Skin epidermis (tissue), 12 donors: ENCODE results near the gene SLC17A7.
"Not testable (repeated sequence)": the region's sequence is repeated elsewhere in the genome, so short reads cannot be mapped to it uniquely, and the experiment has no call there.

Experiments used
- H3K27ac ChIP-seq, 21 experiments: fragments of 200-600 bp; sonication (generic) in 11 of 21; one replicate each; pipeline ENCODE4 v1.5.0; 2020; ENCODE audit warnings: mild to moderate bottlenecking in 3 of 21, inconsistent platforms in 2 of 21, moderate library complexity in 2 of 21
- H3K4me3 ChIP-seq, 7 experiments: fragments of 200-600 bp; sonication (generic) in 2 of 7; one replicate each; pipeline ENCODE4 v1.5.0; 2020; ENCODE audit warnings: inconsistent platforms in 2 of 7, mild to moderate bottlenecking in 2 of 7, moderate library complexity in 1 of 7

SLC17A7 gene

DNA sequence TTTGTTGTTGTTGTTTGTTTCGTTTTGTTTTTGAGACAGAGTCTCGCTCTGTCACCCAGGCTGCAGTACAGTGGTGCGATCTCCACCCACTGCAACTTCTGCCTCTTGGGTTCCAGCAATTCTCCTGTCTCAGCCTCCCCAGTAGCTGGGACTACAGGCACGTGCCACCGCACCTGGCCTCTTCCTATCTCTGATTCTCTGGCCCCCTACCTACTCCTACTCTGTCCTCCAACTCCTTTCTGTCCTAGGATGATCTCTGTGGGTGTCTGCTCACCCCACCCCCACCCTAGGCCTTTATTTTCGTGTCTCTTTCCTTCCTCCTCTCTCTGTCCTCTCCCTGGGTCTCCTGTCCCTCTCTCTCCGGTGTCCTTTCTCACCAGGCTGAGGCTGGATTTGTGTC, 9.1 kb upstream of the SLC17A7 start:
- Histone ChIP-seq H3K27ac (peak overlapping the region in 2 of 21 experiments; percentile 81 to 83), H3K4me3 (peak overlapping the region in 2 of 7 experiments; percentile 68 to 89)

DNA sequence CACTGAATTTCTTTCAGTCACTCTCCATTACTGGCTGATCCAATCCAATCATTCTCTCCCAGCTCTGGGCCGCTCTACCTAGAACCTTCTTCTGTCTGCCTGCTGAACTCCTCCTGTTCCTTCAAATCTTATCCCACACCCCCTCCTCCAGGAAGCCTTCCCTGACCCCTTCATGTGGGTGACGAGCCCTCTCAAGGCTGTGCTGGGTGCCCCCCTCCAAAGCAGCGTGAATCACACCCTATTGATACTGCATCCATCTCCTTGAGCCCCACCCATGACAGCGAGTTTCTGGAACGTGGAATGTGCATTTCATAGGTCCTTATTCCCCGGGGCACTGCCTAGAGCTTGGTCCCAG, 7.1 kb upstream of the SLC17A7 start:
- H3K4me3 ChIP-seq = no peak overlapping the region
- H3K27ac ChIP-seq = peak overlapping the region in 1 of 21 experiments; percentile 28

DNA sequence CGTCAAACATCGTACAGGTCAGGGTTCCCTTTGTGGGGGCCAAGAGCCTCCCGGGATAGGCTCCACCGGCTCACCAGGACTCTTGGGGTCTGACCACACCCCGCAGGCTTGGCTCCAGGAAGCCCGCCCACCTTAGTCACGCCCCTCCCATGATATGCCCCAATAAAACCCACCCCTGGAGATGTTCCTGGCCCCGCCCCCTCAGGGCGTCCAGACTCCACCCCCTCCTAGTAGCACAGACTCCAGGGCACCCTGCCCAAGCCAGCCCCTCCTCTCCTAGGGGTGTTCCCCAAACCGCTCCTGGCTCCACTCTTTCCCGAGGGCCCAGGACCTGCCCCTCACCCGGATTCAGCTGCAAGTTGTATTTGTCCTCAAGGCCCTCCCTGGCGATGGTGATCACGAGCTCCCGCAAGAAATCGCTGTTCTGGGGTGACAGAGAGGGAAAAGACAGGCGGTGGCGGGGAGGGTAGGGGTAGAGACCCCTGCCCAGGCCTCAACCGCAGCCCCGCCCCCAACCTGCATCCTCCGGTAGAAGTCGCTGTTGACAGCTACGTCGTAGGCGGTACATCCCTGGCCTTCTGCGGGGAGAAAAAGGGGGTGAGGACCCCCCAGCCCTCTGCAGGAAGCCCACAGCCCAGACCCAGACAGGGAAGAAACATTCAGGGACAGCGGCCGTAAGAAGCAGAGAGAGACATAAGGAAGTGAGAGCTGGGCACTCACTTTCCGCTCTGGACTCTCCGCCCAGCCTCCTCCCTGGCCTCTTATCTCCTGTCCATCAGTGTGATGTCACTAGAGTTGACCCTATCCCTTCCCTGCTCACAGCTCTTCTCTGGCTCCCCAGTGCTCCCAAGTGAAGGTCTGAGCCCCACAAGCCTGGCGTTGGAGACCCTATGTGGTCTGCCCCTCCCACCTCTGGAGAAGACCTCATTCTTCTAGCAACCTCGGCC, 6.4 kb upstream of the SLC17A7 start:
- no peak overlapping the region for H3K4me3 ChIP-seq
- H3K27ac ChIP-seq = peak overlapping the region in 3 of 21 experiments; percentile 11 to 41 (median 28)

DNA sequence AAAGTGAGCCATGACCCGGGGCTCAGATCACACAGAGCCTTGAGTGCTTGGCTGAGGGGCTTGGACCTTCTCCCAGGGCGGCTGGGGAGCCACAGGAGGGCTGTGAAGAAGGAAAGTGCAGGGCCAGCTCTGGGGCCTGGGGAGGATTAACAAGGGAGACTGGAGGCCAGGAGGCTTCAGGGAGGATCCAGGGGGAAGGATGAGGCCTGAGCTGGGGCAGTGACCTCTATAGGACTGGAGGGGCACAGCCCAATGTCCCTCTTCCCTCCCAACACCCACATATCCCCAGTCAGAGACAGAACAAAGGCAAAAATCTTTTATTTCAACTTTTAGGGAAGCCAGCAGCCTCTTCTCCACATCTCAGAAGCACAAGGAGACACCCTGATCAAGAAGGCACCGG, 4.7 kb upstream of the SLC17A7 start:
- no peak overlapping the region for H3K4me3 ChIP-seq
- H3K27ac ChIP-seq = no peak overlapping the region

DNA sequence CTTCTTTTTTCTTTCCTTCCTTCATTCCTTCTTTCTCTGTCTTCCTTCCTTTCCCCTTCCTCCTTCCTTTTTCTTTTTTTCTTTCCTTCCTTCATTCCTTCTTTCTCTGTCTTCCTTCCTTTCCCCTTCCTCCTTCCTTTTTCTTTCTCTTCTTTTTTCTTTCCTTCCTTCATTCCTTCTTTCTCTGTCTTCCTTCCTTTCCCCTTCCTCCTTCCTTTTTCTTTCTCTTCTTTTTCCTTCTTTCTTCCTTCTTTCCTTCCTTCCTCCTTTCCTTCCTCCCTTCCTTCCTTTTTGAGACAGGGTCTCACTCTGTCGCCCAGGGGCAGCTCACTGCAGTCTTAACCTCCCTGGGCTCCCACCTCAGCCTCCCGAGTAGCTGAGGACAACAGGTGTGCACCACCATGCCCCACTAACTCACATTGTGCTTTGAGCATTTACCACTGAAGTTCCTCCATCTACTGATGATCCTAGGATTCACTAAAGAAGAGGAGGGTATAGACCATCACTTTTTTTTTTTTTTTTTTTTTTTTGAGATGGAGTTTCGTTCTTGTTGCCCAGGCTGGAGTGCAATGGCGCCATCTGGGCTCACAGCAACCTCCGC, 2.9 kb upstream of the SLC17A7 start:
- H3K4me3 ChIP-seq = not testable (repeated sequence)
- peak overlapping the region in 2 of 21 experiments; percentile 79 to 80 for H3K27ac ChIP-seq

DNA sequence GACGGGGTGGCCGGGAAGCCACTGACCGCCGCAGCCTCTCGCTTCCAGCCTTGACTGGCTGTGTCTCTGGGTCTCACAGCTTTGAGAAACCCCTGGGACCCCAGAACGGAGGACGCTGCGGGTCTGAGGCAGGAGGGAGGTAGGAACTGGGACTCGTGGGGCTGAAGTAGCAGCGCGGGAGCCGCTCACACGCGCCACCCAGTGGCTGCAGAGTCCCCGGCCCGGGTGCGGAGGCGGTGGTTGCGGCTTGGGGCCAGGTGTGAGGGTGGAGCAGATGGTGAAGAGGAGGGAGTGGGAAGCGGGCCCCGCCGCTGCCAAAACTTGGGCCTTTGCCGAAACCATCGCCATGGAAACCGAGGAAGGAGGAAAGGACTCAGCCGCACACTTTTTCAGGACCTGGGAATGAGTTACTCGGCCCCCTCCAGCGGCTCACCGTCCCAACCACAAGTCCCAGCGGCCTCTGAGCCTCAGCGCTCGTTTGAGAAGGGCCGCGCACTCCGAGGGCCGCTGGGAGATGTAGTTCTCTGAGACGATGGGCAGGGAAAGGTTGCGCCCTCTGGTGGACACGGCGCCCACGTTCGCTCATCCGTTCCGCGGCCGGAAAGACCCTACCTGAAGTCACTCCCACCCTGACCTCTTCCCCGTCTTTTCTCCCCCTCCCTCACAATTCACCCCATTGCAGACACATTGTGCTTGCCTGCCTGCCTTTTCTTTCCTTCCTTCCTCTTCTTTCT, 2.2 kb upstream of the SLC17A7 start:
- H3K27ac ChIP-seq = peak overlapping the region in 20 of 21 experiments; percentile 58 to 85 (median 79)
- H3K4me3 ChIP-seq = peak overlapping the region; percentile 51 to 75 (median 63)

DNA sequence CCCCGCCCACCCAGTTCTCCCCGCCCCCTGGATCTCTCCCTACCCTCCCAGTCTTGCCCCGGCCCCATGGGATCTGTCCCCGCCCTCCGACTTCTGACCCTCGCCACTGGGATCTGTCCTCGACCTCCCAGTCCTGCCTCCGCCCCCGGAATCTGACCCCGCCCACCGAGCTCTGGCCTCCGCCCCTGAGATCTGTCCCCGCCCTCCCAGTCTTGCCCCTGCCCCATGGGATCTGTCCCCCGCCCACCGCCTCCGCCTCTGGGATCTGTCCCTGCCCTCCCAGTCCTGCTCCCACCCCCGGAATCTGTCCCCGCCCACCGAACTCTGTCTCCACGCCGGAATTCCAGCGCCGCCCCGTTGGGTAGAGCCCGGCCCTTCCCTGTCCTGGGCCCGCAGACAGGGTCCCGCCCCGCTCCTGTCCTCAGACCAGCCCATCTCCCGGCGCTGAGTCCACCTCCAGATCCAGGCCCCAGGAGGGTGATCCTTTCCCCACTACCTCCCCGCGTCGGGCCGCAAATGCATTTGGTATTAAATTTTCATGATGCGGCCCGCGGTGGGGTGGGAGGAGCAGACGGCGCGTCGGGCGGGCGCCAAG, 1.5 kb upstream of the SLC17A7 start:
- Histone ChIP-seq H3K4me3 (peak overlapping the region; percentile 51 to 75 (median 63)), H3K27ac (peak overlapping the region in 20 of 21 experiments; percentile 58 to 85 (median 79))

DNA sequence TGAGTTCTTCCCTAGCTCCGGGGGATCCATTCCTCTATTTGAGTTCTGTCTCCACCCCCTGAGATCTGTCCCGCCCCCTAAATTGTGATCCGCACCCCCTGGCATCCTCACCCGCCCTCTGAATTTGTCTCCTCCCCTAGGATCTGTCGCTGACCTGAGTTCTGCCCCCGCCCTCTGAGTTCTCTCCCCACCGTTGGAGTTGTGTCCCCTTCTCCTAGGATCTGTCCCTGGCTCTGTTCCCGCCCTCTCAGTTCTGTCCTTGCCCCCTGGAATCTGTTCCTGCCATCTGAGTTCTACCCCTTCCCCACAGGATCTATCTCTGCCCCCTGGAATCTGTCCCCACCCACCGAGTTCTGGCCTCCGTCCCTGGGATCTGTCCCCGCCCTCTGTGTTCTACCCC, 1.0 kb upstream of the SLC17A7 start:
- Histone ChIP-seq H3K27ac (peak overlapping the region in 9 of 21 experiments; percentile 10 to 83 (median 48)), H3K4me3 (peak overlapping the region; percentile 51 to 75 (median 63))

DNA sequence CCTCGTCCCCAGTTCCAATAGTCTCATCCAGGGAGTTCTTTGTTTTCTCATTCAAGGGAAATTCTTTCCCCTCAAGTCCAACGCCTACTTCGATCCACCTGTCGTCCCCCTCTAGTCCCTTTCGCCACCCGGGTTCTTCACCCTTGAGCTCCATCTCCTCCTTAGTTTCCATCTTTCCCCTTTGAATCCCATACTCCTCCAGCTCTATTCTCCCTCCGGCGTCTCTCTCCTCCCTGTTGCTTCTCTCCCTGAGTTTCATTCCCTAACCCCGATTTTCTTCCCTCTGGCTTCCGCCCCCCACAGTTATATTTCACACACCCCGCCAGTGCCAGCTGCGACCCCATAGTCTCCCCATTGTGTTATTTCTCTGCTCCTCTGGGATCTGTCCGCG, 628 bp upstream of the SLC17A7 start:
- Histone ChIP-seq H3K27ac (peak overlapping the region in 2 of 21 experiments; percentile 10 to 37), H3K4me3 (peak overlapping the region in 3 of 7 experiments; percentile 51 to 75 (median 63))

DNA sequence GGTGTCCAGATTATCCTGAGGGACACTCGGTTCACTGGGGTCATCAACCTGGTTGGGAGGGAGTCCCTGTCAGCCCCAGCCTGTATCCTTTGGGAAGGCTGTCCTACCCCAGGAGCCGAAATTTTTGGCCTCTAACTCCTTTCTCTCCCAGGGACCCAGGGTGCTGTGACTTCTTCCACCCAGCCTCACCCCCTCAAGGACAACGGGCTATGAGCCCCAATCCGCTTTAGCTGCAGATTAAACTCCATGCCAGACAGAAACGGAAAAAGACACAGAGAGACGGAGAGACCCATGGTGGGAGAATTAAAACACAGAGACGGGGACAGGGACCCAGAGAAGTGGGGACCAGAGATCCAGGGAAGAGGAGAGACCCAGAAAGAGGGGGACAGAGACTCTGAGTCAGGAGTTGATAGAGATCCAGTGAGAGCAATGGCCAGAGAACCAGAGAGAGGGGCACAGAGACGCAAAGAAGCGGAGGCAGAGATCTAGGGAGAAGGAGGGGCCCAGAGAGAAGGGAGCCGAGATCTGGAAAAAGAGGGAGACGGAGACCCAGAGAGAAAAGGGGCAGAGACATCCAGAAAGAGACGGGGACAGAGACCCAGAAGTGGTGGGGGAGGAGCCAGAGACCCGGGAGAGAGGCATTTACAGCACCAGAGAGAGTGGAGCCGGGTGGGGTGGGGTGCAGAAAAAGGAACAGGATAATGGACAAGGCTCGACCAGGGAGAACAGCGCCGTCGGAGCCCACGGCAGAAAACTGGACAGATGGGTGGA, 703 bp downstream of the SLC17A7 start:
- peak overlapping the region in 1 of 21 experiments; percentile 16 for H3K27ac ChIP-seq
- peak overlapping the region in 3 of 7 experiments; percentile 13 to 37 (median 25) for H3K4me3 ChIP-seq

DNA sequence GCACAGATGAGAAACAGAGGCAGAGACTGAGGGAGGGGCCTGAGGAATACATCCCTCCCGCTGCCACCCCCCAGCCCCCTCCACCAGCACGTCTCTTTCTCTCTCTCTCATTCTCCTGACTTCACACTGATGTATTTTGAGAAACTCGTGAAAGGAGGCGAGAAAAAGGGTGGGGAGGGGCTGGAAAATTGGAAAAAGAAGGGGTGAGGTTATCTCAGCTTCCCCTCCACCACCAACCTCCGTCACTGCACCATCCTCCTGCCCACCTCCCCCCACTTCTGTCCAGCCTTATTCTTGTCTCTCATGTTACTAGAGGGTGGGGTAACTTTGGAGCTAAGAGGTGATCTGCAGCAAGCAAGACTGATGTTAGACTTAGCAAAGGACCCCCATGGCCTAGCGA, 1.5 kb downstream of the SLC17A7 start:
- no peak overlapping the region for H3K27ac ChIP-seq
- no peak overlapping the region for H3K4me3 ChIP-seq

DNA sequence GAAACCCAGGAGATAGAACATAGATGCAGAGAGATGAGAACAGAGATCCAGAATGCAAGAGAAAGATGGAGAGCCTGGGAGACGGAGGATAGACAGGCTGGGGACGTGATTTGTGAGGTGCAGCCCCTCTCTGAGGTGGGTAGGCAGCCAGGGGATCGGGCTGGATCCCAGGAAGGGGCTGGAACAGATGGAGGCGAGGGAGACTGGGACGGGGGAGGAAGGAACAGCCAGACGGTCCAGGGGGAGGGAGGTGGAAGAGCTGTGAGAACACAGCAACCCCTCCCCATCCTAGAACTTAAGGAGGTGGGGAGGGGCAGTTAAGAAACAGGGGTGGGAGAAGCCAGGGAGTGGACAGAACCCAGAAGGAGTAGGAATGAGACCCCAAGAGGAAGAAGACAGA, 3.1 kb downstream of the SLC17A7 start:
- H3K4me3 ChIP-seq = no peak overlapping the region
- H3K27ac ChIP-seq = no peak overlapping the region

DNA sequence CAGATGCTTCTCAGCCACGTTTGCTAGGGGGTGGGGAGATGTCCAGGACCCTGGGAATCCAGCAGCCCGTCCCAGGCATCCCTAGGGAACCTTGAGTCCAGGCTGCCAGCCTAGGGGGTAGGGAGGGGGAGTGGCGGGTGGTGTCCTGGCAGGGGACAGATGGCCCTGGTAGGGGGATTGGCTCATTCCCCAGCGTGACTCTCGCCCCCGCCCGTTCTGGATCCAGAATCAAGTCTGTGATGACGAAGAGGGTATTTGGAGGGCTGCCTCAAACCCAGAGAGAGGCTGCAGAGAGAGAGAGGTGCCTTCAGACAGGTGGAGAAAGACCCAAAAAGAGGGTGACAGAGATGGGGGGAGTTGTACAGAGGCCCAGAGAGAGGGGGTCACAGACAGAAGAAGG, 4.1 kb downstream of the SLC17A7 start:
- Histone ChIP-seq H3K27ac (no peak overlapping the region), H3K4me3 (no peak overlapping the region)

DNA sequence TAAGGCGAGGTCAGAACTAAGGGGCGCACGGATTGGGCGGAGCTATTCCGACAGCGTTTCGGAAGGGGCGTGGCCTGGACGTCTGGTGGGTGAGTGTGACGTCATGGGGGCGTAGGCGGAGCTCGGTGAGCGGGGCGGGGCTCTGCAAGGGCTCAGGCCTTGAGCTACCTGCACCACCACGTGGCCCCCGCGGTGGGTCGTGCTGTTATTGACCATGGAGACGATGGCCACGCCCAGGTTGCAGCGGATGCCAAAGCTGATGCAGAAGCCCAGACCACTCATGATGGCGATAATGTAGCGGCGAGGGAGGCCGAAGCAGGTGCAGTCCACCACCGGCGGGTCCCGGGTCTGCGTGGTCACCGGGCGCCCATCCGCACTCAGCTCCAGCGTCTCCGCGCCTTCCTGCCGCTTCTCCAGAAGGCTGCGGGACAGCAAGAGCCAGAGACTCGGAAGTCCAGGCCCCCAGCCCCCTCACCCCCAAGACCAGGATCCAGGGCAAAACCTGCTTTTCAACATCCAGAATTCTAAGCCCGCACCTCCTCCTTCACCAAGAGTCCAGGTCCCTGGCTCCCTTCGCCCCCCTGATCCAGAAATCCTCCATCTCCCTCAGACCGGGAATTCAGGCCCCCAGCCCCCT, 4.8 kb downstream of the SLC17A7 start:
- no peak overlapping the region for H3K4me3 ChIP-seq
- no peak overlapping the region for H3K27ac ChIP-seq

DNA sequence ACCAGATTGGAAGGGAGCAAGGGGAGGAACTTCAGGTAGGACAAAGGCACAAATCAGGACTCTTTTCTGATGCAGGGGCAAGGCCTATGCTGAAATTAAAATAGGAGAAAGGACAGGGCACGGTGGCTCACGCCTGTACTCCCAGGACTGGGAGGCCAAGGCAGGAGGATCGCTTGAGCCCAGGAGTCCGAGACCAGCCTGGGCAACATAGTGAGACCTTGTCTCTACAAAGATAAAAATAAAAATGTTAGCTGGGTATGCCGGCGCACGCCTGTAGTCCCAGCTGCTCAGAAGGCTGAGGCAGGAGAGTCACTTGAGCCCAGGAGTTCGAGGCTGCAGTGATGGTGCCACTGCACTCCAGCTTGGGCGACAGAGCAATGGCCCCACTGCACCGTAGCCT, 5.7 kb downstream of the SLC17A7 start:
- H3K4me3 ChIP-seq = no peak overlapping the region

DNA sequence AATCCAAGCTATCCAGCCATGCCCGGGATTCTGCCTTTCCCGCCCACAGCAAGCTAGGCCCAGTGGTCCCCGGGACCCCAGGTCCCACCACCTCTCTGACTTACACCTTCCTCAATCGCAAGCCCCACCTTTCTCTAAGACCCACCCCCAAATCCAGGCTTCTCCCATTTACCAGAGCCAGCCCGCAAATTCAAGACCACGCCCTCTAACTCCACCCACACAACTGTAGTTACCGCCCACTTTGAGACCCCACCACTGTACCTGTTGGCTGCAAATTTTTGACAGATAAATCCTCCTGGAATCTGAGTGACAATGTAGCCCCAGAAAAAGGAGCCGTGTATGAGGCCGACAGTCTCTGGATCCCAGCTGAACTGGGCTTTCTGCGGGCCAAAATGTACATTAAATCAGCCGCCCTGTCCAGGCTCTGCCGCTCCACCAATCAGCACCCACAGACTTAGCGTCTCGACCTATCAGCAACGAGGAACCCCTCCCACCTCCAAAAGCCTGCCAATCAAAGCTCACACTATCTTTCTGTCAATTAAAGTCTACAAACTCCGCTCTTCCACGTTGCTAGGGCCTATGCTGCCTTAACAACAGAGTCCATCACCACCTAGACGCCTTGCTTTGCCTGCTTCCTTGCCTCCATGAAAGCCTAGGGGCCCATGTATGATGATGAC, 6.3 kb downstream of the SLC17A7 start:
- Histone ChIP-seq H3K27ac (no peak overlapping the region), H3K4me3 (no peak overlapping the region)

More for the DNA sequence above, 5.7 kb downstream of the SLC17A7 start:
- H3K27ac ChIP-seq = no peak overlapping the region

DNA sequence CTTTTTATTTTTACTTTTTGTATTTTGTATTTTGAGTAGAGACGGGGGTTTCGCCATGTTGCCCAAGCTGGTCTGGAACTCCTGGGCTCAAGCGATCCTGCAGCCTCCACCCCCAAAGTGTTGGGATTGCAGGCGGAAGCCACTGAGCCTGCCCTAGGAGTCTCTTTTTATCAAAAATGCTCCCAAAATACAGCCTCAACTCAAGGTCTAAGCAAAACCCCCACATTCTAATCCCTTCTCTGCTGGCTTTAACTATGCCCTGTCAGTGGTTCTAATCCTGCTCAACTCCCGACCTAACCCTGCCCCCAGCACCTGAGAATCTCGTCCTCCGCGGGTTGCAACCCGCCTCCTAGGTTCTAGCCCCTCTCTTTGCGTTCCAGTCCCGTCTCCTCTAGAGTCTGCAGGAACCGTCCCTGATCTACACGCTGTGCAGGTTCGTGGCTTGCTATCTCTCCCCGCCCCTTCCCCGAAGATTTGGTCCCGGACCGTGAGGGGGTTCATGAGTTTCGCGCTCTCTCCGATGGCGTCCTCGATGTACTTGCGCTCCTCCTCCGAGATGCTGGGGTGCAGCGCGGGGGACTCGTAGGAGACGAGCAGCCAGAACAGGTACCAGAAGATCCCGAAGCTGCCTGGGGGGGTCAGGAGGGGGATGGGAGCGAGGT, 8.0 kb downstream of the SLC17A7 start:
- no peak overlapping the region for H3K27ac ChIP-seq
- no peak overlapping the region for H3K4me3 ChIP-seq
